ENCODE data around the gene TAF11L5.
"Not testable (repeated sequence)": the region's sequence is repeated elsewhere in the genome, so short reads cannot be mapped to it uniquely, and the experiment has no call there.

TAF11L5 gene

GRCh38 chr5:17524935-17525334, at the start of gene TAF11L5:
TSS of gene TAF11L5 (plus strand) at chr5:17525235.
- DNase-seq (ENCODE audit: low spot score): not testable (repeated sequence)

- no peak for DNase-seq (ENCODE audit: low spot score)
These were observed 48.0 kb upstream of the TAF11L5 start for GRCh38 chr5:17477043-17477442.

GRCh38 chr5:17477573-17478265, 47.3 kb upstream of the TAF11L5 start:
- no peak for DNase-seq (ENCODE audit: low spot score)

GRCh38 chr5:17481378-17481777, 43.7 kb upstream of the TAF11L5 start:
- no peak for DNase-seq (ENCODE audit: low spot score)

GRCh38 chr5:17482790-17483189, 42.2 kb upstream of the TAF11L5 start:
- no peak for DNase-seq (ENCODE audit: low spot score)

GRCh38 chr5:17486464-17487173, 38.4 kb upstream of the TAF11L5 start:
- not testable (repeated sequence) for DNase-seq (ENCODE audit: low spot score)

GRCh38 chr5:17487174-17487512, 37.9 kb upstream of the TAF11L5 start:
- DNase-seq (ENCODE audit: low spot score): no peak

- not testable (repeated sequence) for DNase-seq (ENCODE audit: low spot score)
These were observed 33.8 kb upstream of the TAF11L5 start for GRCh38 chr5:17491257-17491656.

GRCh38 chr5:17492770-17493169, 32.3 kb upstream of the TAF11L5 start:
- no peak for DNase-seq (ENCODE audit: low spot score)

GRCh38 chr5:17497446-17497845, 27.6 kb upstream of the TAF11L5 start:
- no peak for DNase-seq (ENCODE audit: low spot score)

- not testable (repeated sequence) for DNase-seq (ENCODE audit: low spot score)
These were observed 27.1 kb upstream of the TAF11L5 start, which contains the start of gene TAF11L2 for GRCh38 chr5:17497931-17498330. TSS of gene TAF11L2 (plus strand) at chr5:17498231.

GRCh38 chr5:17511775-17512325, 13.2 kb upstream of the TAF11L5 start:
- no peak for DNase-seq (ENCODE audit: low spot score)

- not testable (repeated sequence) for DNase-seq (ENCODE audit: low spot score)
These were observed 7.5 kb upstream of the TAF11L5 start for GRCh38 chr5:17517526-17517925.

- not testable (repeated sequence) for DNase-seq (ENCODE audit: low spot score)
These were observed 7.0 kb upstream of the TAF11L5 start, which contains the start of gene TAF11L3 for GRCh38 chr5:17518067-17518466. TSS of gene TAF11L3 (plus strand) at chr5:17518367.

GRCh38 chr5:17519508-17519907, 5.5 kb upstream of the TAF11L5 start:
- not testable (repeated sequence) for DNase-seq (ENCODE audit: low spot score)

- DNase-seq (ENCODE audit: low spot score): not testable (repeated sequence)
These were observed 3.5 kb upstream of the TAF11L5 start, which contains the start of gene TAF11L4 for GRCh38 chr5:17521501-17521900. TSS of gene TAF11L4 (plus strand) at chr5:17521801.

GRCh38 chr5:17526504-17526903, 1.5 kb downstream of the TAF11L5 start:
- not testable (repeated sequence) for DNase-seq (ENCODE audit: low spot score)

- DNase-seq (ENCODE audit: low spot score): not testable (repeated sequence)
These were observed 3.3 kb downstream of the TAF11L5 start, which contains the start of gene TAF11L6 for GRCh38 chr5:17528369-17528768. TSS of gene TAF11L6 (plus strand) at chr5:17528669.
